ENCODE results near the gene AEN. TPM values are rescaled to one million over a fixed set of nuclear protein-coding genes. Genes with fewer than 3 reads are reported as not detected.

The AEN gene
- polyA plus RNA-seq, 2 of the 4 experiments (the other 2 are of a cell fraction): 57.2 to 74.9 TPM

DNA sequence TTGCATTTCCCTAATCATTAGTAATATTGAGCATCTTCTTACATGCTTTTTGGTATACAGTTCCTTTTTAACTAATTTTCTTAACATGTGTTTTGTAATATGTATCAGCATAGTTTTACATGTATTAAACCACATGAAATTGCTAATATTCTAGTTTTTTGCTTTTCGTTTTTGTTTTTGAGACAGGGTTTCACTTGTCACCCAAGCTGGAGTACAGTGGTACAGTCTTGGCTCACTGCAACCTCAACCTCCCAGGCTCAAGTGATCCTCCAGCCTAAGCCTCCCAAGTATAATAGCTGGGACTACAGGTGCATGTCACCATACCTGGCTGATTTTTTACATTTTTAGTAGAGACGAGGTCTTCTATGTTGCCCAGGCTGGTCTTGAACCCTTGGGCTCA is 13.3 kb downstream of the AEN start:
- FAIRE-seq: no peak
- ATAC-seq: no peak
- no peak for DNase-seq (ENCODE audit: low read depth in 1 of 2, low spot score in 1 of 2)
- Histone ChIP-seq H3K4me2 (no peak overlapping the region), H3K4me1 (peaks cover 62% of the 10 kb centered on the region), H3K27ac (no peak overlapping the region), H3K9me3 (no peaks in the 10 kb centered on the region), H3K4me3 (no peak overlapping the region)
- 84% methylated on average over 2 of the region's 2 CpGs for WGBS (ENCODE audit: missing lambda C conversion rate)
- TF ChIP-seq POLR2A (IDR thresholded peaks at IDR 0.05; ENCODE audit: low read length) (no peak), JUN (IDR thresholded peaks at IDR 0.05) (0 out of 5 replicates have a peak, but pooled peaks of 1 of the 2 experiments have one; percentile 21)
- CTCF ChIA-PET: interaction anchor here (1.8 kb wide), 1 partner anchor 10 kb away, joined by 4 read pairs; no protein-coding TSS in a partner anchor
- POLR2A ChIA-PET: no interaction called here

DNA sequence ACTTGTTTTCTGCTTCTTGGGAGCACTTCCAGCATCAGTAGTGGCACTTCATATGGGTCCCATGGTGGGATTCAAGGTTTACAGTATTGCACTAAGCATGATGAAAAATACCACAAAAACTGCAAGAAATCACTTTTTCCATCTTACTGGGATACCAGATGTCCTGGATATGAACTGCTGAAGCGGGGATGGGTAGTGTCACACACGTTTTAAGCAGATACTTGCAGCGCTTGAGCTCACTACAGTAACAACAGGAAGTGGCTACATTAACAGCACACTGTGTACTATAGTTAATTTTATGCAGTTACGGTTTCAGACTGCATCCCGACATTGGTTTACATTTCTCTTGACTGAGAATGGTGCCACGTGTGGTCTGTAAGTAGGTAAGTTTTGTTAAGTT is 14.2 kb downstream of the AEN start:
- no peak for TF ChIP-seq NR3C1 (IDR thresholded peaks at IDR 0.05)
- no peak for TF ChIP-seq ZSCAN20 (CRISPR knock-in tag; IDR thresholded peaks at IDR 0.05)
- TF ChIP-seq FOSB (CRISPR knock-in tag; IDR thresholded peaks at IDR 0.05): no peak
- POLR2A ChIA-PET: interaction anchor here (0.8 kb wide), 1 partner anchor 10 kb away, joined by 3 read pairs; no protein-coding TSS in a partner anchor
- Histone ChIP-seq H3K4me1 (peaks cover 62% of the 10 kb centered on the region), H3K4me3 (no peak overlapping the region), H3K9me3 (no peaks in the 10 kb centered on the region), H3K27ac (no peak overlapping the region), H3K4me2 (peak overlapping the region; percentile 10; the same call in 2 of the 3 replicates)
- ATAC-seq (no peak), FAIRE-seq (no peak), DNase-seq (ENCODE audit: low read depth in 1 of 2, low spot score in 1 of 2) (no peak)
- CTCF ChIA-PET: interaction anchor here (0.7 to 1.8 kb wide), 2 partner anchors 11 to 21 kb away, joined by 3 to 4 read pairs; no protein-coding TSS in a partner anchor
- 84% methylated on average over 6 of the region's 6 CpGs for WGBS (ENCODE audit: missing lambda C conversion rate)

DNA sequence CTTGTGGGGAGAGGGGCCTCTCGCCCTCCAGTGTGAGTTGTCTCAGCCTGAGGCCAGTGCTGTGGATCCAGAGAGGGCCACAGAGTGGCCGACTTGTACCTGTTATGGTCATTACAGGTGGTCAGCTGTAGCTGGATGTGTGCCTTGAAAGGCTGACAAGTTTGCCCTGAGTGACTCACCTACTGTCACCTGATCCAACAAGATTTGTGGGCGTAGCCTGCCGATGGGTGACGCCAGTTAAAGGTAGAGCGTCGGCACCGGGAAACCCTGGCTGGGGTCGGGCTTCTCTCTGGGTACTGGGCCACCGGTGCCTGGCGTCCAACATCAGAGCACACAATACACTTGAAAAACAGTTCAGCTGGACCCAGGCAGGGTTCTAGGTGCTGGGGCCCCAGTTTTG is 14.9 kb downstream of the AEN start:
- Histone ChIP-seq H3K4me1 (peaks cover 56% of the 10 kb centered on the region), H3K4me3 (no peak overlapping the region), H3K4me2 (peak overlapping the region; percentile 10; the same call in 1 of the 3 replicates), H3K27ac (peak overlapping the region; percentile 87 to 92; a peak in 3 of 6 replicates), H3K9me3 (no peaks in the 10 kb centered on the region)
- TF ChIP-seq FOSB (CRISPR knock-in tag; IDR thresholded peaks at IDR 0.05) (peak; percentile 72; the same call in 1 of the 2 replicates), FOSL2 (IDR thresholded peaks at IDR 0.05) (no peak), FOSL2 (CRISPR knock-in tag; IDR thresholded peaks at IDR 0.05) (peak; percentile 67), CBX2 (IDR thresholded peaks at IDR 0.05; ENCODE audit: borderline replicate concordance, low read depth) (no peak), HOXA7 (CRISPR knock-in tag; IDR thresholded peaks at IDR 0.05) (0 out of 2 replicates have a peak, but pooled peaks have one; percentile 45)
- TF ChIP-seq, protein P1, sequence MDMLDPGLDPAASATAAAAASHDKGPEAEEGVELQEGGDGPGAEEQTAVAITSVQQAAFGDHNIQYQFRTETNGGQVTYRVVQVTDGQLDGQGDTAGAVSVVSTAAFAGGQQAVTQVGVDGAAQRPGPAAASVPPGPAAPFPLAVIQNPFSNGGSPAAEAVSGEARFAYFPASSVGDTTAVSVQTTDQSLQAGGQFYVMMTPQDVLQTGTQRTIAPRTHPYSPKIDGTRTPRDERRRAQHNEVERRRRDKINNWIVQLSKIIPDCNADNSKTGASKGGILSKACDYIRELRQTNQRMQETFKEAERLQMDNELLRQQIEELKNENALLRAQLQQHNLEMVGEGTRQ (IDR thresholded peaks at IDR 0.05): 0 out of 2 replicates have a peak, but pooled peaks have one; percentile 16
- TF ChIP-seq, protein P2, sequence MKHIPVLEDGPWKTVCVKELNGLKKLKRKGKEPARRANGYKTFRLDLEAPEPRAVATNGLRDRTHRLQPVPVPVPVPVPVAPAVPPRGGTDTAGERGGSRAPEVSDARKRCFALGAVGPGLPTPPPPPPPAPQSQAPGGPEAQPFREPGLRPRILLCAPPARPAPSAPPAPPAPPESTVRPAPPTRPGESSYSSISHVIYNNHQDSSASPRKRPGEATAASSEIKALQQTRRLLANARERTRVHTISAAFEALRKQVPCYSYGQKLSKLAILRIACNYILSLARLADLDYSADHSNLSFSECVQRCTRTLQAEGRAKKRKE (CRISPR knock-in tag; IDR thresholded peaks at IDR 0.05; ENCODE audit: low read depth): no peak
- peak in 1 of 2 experiments; percentile 52 for DNase-seq (ENCODE audit: low read depth in 1 of 2, low spot score in 1 of 2)
- ATAC-seq: peak in 1 of 2 experiments; percentile 2; a peak in 1 of 6 replicates
- CTCF ChIA-PET: no interaction called here
- no peak for FAIRE-seq
- 69% methylated on average over 10 of the region's 11 CpGs for WGBS (ENCODE audit: missing lambda C conversion rate)
- POLR2A ChIA-PET: interaction anchor here (1.1 kb wide), 1 partner anchor 14 kb away, joined by 3 read pairs; no protein-coding TSS in a partner anchor

DNA sequence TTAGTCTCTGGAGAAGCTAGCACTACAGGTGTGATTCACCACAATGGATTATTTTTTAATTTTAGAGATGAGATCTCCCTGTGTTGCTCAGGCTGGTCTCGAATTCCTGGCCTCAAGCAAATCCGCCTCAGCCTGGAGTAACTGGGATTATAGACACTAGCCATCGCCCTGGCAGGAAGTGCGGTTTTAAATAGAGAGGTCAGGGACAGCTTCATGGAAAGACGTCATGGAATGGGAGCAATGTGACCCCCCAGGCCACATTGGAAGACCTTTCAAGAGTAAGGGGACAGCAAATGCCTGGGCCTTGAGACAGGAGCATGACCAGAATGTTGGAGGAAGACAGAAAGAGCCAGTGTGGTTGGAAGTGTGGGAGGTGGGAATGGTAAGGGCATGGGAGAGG is 15.5 kb downstream of the AEN start:
- CTCF ChIA-PET: no interaction called here
- no peak for TF ChIP-seq FOSB (CRISPR knock-in tag; IDR thresholded peaks at IDR 0.05)
- TF ChIP-seq, protein P3, sequence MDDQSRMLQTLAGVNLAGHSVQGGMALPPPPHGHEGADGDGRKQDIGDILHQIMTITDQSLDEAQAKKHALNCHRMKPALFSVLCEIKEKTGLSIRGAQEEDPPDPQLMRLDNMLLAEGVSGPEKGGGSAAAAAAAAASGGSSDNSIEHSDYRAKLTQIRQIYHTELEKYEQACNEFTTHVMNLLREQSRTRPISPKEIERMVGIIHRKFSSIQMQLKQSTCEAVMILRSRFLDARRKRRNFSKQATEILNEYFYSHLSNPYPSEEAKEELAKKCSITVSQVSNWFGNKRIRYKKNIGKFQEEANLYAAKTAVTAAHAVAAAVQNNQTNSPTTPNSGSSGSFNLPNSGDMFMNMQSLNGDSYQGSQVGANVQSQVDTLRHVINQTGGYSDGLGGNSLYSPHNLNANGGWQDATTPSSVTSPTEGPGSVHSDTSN (IDR thresholded peaks at IDR 0.05): 0 out of 2 replicates have a peak, but pooled peaks have one; percentile 28
- TF ChIP-seq JUN (IDR thresholded peaks at IDR 0.05): peak in 1 of 2 experiments; percentile 4; a peak in 1 of 5 replicates
- POLR2A ChIA-PET: interaction anchor here (1.1 kb wide), 1 partner anchor 15 kb away, joined by 3 read pairs; no protein-coding TSS in a partner anchor
- Histone ChIP-seq H3K27ac (peak overlapping the region; percentile 87 to 92; a peak in 5 of 6 replicates), H3K4me2 (peak overlapping the region; percentile 81; the same call in 1 of the 3 replicates), H3K9me3 (no peaks in the 10 kb centered on the region), H3K4me3 (no peak overlapping the region), H3K4me1 (peaks cover 55% of the 10 kb centered on the region)
- DNase-seq (ENCODE audit: low read depth in 1 of 2, low spot score in 1 of 2) (no peak), FAIRE-seq (no peak), ATAC-seq (no peak)
- WGBS (ENCODE audit: missing lambda C conversion rate): 87% methylated on average over 5 of the region's 5 CpGs

DNA sequence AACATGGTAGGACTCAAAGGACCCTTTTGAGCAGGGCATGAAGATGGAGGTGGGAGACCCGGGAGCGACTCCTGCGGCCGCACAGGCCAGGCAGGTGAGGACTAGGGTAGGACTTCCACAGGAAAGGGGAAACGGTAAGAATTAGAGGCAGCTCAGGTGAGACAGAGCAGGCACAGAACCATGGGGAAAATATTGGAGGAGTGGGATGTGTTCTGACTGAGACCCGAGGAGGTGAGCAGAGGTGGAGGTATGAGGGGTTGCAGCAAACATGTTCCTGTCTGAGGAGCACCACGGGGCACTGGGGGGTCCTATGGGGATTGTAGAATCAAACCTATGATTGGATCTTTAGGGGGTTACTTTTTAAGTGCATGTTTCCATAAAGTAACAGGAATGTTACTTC is 16.3 kb downstream of the AEN start:
- Histone ChIP-seq H3K9me3 (no peaks in the 10 kb centered on the region), H3K4me3 (no peak overlapping the region), H3K4me2 (peak overlapping the region; percentile 81), H3K4me1 (peaks cover 55% of the 10 kb centered on the region), H3K27ac (peak overlapping the region; percentile 87 to 92)
- ATAC-seq (no peak), DNase-seq (ENCODE audit: low read depth in 1 of 2, low spot score in 1 of 2) (no peak), FAIRE-seq (no peak)
- ChIA-PET CTCF (no interaction called here), POLR2A (no interaction called here)
- 73% methylated on average over 7 of the region's 7 CpGs for WGBS (ENCODE audit: missing lambda C conversion rate)
- TF ChIP-seq, protein P4, sequence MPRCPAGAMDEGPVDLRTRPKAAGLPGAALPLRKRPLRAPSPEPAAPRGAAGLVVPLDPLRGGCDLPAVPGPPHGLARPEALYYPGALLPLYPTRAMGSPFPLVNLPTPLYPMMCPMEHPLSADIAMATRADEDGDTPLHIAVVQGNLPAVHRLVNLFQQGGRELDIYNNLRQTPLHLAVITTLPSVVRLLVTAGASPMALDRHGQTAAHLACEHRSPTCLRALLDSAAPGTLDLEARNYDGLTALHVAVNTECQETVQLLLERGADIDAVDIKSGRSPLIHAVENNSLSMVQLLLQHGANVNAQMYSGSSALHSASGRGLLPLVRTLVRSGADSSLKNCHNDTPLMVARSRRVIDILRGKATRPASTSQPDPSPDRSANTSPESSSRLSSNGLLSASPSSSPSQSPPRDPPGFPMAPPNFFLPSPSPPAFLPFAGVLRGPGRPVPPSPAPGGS (IDR thresholded peaks at IDR 0.05): no peak
- TF ChIP-seq KDM1A (IDR thresholded peaks at IDR 0.05; ENCODE audit: low read depth) (no peak), RCOR1 (IDR thresholded peaks at IDR 0.05; ENCODE audit: low read depth, low read length) (no peak)
